ENCODE results near the gene DLGAP4. TPM values are rescaled to one million over a fixed set of nuclear protein-coding genes. Genes with fewer than 3 reads are reported as not detected.

DLGAP4 gene
- total and polyA plus RNA-seq, 2 of the 13 experiments (the other 11 are each of a cell fraction or from before 2014, with no cell fraction given): 15.2 to 26.7 TPM

DNA sequence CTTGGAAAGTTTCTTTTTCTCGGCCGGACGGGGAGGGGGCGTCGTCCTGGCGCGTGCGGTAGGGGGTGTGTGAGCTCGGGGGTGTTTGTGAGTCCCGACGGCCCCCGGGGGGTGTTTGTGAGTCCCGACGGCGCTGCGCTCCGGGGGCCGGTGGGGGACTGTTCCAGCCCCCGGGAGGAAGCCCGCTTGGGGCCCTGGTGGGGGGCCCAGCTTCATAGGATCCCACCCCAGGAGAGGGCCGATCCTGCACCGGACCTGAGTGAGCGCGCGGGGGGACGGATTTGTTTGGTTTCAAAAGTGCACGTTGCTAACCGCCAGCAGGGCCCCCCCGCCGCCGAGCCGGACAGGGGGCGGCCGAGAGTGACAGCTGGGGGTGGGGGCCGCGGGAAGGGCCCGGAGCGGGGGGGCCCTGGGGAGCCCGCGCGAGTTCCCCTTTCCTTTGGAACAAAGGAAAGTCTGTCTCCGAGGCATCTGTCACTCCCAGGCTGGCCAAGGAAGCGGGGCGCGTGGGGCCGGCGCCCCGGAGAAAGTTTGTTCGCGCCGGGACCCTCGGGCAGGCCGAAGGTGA is 267.7 kb downstream of the DLGAP4 start (continued):
- TF ChIP-seq, protein P1, sequence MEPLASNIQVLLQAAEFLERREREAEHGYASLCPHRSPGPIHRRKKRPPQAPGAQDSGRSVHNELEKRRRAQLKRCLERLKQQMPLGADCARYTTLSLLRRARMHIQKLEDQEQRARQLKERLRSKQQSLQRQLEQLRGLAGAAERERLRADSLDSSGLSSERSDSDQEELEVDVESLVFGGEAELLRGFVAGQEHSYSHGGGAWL (CRISPR knock-in tag; IDR thresholded peaks at IDR 0.05): peak; percentile 70
- TF ChIP-seq ZNF251 (CRISPR knock-in tag; IDR thresholded peaks at IDR 0.05) (no peak), ZNF629 (CRISPR knock-in tag; conservative IDR thresholded peaks at IDR 0.05) (no peak), ARHGAP35 (CRISPR knock-in tag; IDR thresholded peaks at IDR 0.05; ENCODE audit: borderline replicate concordance) (0 out of 2 replicates have a peak, but pooled peaks have one; percentile 54), ZNF724P (CRISPR knock-in tag; IDR thresholded peaks at IDR 0.05; ENCODE audit: borderline replicate concordance) (no peak), ZNF678 (CRISPR knock-in tag; IDR thresholded peaks at IDR 0.05) (0 out of 2 replicates have a peak, but pooled peaks have one; percentile 41), ZNF274 (CRISPR knock-in tag; IDR thresholded peaks at IDR 0.05) (no peak; the same call in 1 of the 2 replicates), FOXP1 (IDR thresholded peaks at IDR 0.05) (no peak), FOXP1 (CRISPR knock-in tag; IDR thresholded peaks at IDR 0.05) (0 out of 2 replicates have a peak, but pooled peaks have one; percentile 11), ZNF766 (CRISPR knock-in tag; IDR thresholded peaks at IDR 0.05; ENCODE audit: borderline replicate concordance) (no peak), ZNF550 (CRISPR knock-in tag; IDR thresholded peaks at IDR 0.05; ENCODE audit: borderline replicate concordance) (no peak)
- TF ChIP-seq, protein P2, sequence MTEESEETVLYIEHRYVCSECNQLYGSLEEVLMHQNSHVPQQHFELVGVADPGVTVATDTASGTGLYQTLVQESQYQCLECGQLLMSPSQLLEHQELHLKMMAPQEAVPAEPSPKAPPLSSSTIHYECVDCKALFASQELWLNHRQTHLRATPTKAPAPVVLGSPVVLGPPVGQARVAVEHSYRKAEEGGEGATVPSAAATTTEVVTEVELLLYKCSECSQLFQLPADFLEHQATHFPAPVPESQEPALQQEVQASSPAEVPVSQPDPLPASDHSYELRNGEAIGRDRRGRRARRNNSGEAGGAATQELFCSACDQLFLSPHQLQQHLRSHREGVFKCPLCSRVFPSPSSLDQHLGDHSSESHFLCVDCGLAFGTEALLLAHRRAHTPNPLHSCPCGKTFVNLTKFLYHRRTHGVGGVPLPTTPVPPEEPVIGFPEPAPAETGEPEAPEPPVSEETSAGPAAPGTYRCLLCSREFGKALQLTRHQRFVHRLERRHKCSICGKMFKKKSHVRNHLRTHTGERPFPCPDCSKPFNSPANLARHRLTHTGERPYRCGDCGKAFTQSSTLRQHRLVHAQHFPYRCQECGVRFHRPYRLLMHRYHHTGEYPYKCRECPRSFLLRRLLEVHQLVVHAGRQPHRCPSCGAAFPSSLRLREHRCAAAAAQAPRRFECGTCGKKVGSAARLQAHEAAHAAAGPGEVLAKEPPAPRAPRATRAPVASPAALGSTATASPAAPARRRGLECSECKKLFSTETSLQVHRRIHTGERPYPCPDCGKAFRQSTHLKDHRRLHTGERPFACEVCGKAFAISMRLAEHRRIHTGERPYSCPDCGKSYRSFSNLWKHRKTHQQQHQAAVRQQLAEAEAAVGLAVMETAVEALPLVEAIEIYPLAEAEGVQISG (CRISPR knock-in tag; IDR thresholded peaks at IDR 0.05): peak; percentile 3; the same call in 1 of the 2 replicates
- TF ChIP-seq, protein P3, sequence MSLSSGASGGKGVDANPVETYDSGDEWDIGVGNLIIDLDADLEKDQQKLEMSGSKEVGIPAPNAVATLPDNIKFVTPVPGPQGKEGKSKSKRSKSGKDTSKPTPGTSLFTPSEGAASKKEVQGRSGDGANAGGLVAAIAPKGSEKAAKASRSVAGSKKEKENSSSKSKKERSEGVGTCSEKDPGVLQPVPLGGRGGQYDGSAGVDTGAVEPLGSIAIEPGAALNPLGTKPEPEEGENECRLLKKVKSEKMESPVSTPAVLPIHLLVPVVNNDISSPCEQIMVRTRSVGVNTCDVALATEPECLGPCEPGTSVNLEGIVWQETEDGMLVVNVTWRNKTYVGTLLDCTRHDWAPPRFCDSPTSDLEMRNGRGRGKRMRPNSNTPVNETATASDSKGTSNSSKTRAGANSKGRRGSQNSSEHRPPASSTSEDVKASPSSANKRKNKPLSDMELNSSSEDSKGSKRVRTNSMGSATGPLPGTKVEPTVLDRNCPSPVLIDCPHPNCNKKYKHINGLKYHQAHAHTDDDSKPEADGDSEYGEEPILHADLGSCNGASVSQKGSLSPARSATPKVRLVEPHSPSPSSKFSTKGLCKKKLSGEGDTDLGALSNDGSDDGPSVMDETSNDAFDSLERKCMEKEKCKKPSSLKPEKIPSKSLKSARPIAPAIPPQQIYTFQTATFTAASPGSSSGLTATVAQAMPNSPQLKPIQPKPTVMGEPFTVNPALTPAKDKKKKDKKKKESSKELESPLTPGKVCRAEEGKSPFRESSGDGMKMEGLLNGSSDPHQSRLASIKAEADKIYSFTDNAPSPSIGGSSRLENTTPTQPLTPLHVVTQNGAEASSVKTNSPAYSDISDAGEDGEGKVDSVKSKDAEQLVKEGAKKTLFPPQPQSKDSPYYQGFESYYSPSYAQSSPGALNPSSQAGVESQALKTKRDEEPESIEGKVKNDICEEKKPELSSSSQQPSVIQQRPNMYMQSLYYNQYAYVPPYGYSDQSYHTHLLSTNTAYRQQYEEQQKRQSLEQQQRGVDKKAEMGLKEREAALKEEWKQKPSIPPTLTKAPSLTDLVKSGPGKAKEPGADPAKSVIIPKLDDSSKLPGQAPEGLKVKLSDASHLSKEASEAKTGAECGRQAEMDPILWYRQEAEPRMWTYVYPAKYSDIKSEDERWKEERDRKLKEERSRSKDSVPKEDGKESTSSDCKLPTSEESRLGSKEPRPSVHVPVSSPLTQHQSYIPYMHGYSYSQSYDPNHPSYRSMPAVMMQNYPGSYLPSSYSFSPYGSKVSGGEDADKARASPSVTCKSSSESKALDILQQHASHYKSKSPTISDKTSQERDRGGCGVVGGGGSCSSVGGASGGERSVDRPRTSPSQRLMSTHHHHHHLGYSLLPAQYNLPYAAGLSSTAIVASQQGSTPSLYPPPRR (CRISPR knock-in tag; IDR thresholded peaks at IDR 0.05; ENCODE audit: borderline replicate concordance): peak; percentile 36
- TF ChIP-seq, protein P4, sequence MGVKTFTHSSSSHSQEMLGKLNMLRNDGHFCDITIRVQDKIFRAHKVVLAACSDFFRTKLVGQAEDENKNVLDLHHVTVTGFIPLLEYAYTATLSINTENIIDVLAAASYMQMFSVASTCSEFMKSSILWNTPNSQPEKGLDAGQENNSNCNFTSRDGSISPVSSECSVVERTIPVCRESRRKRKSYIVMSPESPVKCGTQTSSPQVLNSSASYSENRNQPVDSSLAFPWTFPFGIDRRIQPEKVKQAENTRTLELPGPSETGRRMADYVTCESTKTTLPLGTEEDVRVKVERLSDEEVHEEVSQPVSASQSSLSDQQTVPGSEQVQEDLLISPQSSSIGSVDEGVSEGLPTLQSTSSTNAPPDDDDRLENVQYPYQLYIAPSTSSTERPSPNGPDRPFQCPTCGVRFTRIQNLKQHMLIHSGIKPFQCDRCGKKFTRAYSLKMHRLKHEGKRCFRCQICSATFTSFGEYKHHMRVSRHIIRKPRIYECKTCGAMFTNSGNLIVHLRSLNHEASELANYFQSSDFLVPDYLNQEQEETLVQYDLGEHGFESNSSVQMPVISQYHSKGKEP (CRISPR knock-in tag; IDR thresholded peaks at IDR 0.05): 0 out of 2 replicates have a peak, but pooled peaks have one; percentile 18
- TF ChIP-seq, protein P5, sequence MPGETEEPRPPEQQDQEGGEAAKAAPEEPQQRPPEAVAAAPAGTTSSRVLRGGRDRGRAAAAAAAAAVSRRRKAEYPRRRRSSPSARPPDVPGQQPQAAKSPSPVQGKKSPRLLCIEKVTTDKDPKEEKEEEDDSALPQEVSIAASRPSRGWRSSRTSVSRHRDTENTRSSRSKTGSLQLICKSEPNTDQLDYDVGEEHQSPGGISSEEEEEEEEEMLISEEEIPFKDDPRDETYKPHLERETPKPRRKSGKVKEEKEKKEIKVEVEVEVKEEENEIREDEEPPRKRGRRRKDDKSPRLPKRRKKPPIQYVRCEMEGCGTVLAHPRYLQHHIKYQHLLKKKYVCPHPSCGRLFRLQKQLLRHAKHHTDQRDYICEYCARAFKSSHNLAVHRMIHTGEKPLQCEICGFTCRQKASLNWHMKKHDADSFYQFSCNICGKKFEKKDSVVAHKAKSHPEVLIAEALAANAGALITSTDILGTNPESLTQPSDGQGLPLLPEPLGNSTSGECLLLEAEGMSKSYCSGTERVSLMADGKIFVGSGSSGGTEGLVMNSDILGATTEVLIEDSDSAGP (CRISPR knock-in tag; IDR thresholded peaks at IDR 0.05; ENCODE audit: borderline replicate concordance): no peak
- TF ChIP-seq, protein P6, sequence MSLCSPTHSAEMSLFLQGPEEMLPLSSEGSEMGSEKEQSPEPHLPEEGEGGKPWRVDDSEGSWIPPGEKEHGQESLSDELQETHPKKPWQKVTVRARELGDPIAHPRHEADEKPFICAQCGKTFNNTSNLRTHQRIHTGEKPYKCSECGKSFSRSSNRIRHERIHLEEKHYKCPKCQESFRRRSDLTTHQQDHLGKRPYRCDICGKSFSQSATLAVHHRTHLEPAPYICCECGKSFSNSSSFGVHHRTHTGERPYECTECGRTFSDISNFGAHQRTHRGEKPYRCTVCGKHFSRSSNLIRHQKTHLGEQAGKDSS (CRISPR knock-in tag; IDR thresholded peaks at IDR 0.05; ENCODE audit: borderline replicate concordance, low read depth): peak; percentile 59; the same call in 1 of the 2 replicates

Data from HepG2 (cell line).